Measurements from ENCODE around the gene CCDC124.
"Not testable (repeated sequence)": the region's sequence is repeated elsewhere in the genome, so short reads cannot be mapped to it uniquely, and the experiment has no call there.

CCDC124 gene

GRCh38 chr19:17932485-17933338 is at the start of gene CCDC124:
TSS of gene CCDC124 (plus strand) at chr19:17933015. CDS start at chr19:17936421, 3,406 bp downstream.
- DNase-seq = peak; percentile 94

DNA sequence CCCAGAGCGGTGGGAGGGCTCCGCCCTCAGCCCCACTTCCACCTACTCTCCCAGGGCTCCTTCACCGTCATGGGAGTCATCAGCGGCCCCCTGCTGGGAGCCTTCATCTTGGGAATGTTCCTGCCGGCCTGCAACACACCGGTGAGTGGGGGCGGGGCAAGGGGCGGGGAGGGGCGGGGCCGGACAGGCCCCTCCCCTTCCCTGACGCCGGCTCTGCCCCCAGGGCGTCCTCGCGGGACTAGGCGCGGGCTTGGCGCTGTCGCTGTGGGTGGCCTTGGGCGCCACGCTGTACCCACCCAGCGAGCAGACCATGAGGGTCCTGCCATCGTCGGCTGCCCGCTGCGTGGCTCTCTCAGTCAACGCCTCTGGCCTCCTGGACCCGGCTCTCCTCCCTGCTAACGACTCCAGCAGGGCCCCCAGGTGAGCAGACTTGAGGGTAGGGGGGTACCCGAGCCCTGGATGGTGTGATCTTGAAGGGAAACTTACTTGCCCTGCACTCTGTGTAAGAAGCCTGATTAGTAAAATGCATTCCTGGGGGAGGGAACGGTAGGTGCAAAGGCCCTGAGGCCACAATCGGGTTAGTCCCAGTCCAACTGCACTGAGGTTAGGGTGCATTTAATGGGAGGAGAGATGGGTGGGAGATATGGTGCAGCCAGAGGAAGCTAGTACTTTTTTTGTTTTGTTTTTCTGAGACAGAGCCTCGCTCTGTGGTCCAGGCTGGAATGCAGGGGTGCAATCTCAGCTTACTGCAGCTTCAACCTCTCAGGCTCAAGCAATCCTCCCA is 49.0 kb upstream of the CCDC124 start:
- DNase-seq = no peak

DNA sequence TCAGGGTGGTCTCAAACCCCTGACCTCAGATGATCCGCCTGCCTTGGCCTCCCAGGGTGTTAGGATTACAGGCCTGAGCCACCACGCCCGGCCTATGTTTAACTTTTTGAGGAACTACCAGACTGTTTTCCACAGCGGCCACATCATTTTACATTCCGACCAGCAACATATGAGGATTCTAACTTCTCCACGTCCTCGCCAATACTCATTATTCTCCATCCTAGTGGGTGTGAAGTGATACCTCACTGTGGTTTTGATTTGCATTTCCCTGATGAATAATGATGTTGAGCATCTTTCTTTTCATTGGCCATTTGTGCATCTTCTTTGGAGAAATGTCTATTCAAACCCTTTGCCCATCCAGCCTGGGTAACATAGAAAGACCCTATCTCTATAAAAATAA is 46.3 kb upstream of the CCDC124 start:
- DNase-seq = no peak

DNA sequence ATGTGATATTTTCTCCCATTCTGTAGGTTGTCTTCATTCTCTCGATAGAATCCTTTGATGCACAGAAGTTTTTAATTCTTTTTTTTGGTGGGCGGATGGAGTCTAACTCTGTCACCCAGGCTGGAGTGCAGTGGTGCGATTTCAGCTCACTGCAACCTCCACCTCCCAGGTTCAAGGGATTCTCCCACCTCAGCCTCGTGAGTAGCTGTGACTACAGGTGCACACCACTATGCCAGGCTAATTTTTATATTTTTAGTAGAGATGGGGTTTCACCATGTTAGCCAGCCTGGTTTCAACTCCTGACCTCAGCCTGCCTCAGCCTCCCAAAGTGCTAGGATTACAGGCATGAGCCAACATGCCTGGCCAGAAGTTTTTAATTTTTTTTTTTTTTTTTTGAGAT is 45.6 kb upstream of the CCDC124 start:
- DNase-seq = not testable (repeated sequence)

DNA sequence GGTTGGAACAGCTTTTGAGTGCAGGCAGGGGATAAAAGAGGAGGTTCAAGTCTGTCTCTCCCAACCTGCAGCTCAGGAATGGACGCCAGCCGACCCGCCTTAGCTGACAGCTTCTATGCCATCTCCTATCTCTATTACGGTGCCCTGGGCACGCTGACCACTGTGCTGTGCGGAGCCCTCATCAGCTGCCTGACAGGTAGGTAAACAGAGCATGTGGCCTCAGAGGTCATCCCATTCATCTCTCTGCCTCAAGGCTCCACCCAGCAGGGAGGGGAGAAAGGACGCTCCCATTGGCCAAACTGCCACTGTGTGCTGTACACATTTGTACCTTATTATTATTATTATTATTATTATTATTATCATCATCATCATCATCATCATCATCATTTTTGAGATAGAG is 44.6 kb upstream of the CCDC124 start:
- DNase-seq = no peak

DNA sequence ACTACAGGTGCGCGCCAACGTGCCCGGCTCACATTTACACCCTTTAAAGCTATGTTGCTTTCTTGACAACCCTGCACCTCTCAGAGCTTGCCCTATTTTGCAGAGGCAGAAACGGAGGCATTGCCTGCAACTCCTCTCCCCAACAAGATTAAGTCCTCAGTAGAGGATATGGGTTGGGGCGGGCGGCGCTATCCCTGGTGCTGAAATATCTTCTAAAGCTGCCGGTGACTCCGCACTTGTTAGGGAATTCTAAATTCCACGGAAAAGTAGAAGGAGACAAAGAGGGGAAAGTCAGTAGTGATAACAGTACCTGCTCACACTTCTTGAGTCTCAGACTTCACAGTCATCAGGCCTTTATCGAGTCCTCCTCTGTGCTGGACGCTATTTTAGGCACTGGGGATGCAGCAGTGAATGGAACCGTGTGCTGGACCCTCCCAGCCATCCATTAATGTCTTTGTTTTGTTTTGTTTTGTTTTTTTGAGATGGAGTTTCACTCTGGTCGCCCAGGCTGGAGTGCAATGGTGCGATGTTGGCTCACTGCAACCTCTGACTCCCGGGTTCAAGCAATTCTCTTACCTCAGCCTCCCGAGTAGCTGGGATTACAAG is 43.1 kb upstream of the CCDC124 start:
- no peak for DNase-seq

- DNase-seq = no peak
Observed at GRCh38 chr19:17893766-17894165, 39.0 kb upstream of the CCDC124 start.

GRCh38 chr19:17902701-17903100 is 30.1 kb upstream of the CCDC124 start:
- DNase-seq = no peak

GRCh38 chr19:17908244-17908643 is 24.6 kb upstream of the CCDC124 start:
- DNase-seq = no peak

GRCh38 chr19:17909003-17909732 is 23.6 kb upstream of the CCDC124 start:
- DNase-seq = no peak

GRCh38 chr19:17910791-17911360 is 21.9 kb upstream of the CCDC124 start:
- no peak for DNase-seq

- DNase-seq = no peak
Observed at GRCh38 chr19:17915940-17916593, 16.7 kb upstream of the CCDC124 start.

- not testable (repeated sequence) for DNase-seq
Observed at GRCh38 chr19:17918151-17918550, 14.7 kb upstream of the CCDC124 start.

DNA sequence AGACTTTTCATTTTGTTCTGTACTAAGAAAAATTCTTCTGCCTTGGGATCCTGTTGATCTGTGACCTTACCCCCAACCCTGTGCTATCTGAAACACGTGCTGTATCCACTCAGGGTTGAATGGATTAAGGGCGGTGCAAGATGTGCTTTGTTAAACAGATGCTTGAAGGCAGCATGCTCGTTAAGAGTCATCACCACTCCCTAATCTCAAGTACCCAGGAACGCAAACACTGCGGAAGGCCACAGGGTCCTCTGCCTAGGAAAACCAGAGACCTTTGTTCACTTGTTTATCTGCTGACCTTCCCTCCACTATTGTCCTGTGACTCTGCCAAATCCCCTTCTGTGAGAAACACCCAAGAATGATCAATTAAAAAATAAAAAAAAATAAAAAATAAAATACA is 13.7 kb upstream of the CCDC124 start:
- DNase-seq = not testable (repeated sequence)

DNA sequence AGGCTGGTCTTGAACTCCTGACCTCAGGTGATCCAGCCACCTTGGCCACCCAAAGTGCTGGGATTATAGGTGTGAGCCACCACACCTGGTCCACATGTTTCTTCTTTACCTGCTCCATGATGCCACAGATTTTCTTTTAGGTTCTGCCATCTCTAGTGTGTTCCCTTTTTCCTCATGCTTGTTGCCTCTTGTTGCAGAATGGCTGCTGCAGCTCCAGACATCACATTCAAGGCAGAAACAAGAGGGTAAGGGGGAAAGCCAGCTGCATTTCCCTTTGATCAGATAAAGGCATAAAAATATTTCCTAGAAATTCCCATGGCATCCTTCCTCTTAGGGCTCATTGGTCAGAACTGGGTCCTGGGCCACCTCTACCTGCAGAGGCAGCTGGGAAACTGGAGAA is 12.3 kb upstream of the CCDC124 start:
- DNase-seq = no peak

DNA sequence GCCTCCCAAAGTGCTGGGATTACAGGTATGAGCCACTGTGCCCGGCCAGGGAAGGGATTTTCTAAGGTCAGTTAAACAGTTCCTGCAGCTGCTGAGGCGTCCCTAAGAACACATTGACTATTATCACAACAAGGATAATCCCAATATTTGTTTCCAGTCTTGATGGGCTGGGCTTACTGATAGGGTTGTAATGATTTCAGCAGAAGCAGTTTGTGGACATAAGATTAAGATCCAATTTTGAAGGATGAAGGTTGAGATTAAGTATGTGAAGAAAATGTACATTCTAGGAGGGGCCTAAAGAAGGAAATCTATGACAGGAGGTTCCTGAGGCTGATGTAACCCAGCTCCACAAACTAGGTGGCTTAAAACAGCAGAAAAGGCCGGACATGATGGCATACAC is 10.7 kb upstream of the CCDC124 start:
- no peak for DNase-seq

DNA sequence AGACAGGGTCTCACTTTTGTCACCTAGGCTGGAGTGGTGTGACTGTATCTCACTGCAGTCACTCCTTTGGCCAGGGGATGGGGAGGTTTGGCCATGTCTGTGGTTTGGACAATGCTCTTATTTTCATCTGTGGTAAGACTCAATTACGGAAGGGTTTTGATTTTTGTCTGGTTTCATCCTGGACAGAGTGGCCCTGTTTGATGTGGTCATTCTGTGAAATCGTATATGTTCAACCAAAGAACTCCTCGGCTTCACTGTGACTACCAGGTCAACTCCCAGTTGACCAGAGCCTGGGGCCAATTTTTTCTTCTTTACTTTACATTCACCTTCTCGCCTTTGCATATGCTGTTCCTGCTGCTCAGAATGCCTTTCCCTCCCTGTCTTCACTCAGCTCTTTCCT is 6.8 kb upstream of the CCDC124 start:
- no peak for DNase-seq

- DNase-seq = no peak
Observed at GRCh38 chr19:17929056-17929455, 3.8 kb upstream of the CCDC124 start.

DNA sequence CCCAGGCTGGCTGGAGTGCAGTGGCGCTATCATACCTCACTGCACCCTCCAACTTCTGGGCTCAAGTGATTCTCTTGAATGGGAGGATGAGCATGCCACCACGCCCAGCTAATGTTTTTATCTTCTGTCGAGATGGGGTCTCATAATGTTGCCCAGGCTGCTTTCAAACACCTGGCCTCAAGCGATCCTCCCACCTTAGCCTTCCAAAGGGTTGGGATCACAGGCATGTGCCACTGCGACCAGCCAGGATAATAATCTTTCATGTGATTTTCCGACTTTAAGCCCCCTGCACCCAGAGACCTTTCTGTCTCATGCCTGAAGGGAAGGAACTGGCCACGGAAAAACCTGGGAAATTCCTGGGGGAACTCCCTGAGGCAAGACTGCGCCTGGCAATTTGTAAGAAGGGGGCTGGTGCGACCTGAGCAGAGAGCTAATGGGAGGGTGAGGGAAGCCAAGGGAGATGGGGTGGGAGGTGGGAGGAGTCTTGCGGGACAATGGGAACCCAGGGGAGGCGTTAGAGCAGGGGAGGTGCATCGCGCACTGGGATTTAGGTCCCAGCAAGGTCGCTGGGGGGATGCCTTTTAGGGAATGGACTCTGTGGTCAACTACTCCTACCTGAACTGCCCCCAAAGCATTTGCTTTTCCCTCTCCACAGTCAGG is 1.2 kb upstream of the CCDC124 start:
- no peak for DNase-seq

GRCh38 chr19:17933414-17934129 is 757 bp downstream of the CCDC124 start:
- no peak for DNase-seq

DNA sequence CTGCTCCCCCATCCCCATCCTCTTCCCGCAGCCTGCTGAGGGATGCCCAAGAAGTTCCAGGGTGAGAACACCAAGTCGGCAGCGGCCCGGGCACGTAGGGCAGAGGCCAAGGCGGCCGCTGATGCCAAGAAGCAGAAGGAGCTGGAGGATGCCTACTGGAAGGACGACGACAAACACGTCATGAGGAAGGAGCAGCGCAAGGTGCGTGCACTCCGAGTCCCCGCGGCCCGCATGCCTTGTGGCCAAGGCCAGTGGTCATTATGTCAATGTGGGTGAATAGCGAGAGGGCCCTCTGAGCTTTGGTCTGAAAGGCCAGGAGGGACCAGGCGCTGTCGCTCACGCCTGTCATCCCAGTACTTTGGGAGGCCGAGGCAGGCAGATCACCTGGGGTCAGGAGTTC is 3.6 kb downstream of the CCDC124 start:
- no peak for DNase-seq
